Right atrium auricular region (tissue), 2 donors: ENCODE measurements around the gene DGKD. TPM values are rescaled to one million over a fixed set of nuclear protein-coding genes. Genes with fewer than 3 reads are reported as not detected.

Experiments
- DNase-seq: peaks from one replicate; pipeline ENCODE4 v3.0.0-alpha.2; 2019; ENCODE audit warnings: low spot score
- H3K27ac ChIP-seq, 2 donors: fragments of 200-600 bp; sonication (generic); 1 replicate in 1 of 2; 2 replicates in 1 of 2; pipeline ENCODE4 v1.5.1; 2016 to 2019
- H3K27me3 ChIP-seq, 2 donors: fragments of 200-600 bp; sonication (generic); one replicate each; pipeline versions ENCODE4 v1.5.1 to v1.6.0; 2017 to 2019
- H3K36me3 ChIP-seq: fragments of 200-600 bp; sonication (generic); one replicate; pipeline ENCODE4 v1.5.1; 2016
- H3K4me1 ChIP-seq, 2 donors: fragments of 200-600 bp; sonication (generic); one replicate each; pipeline versions ENCODE4 v1.5.1 to v1.6.0; 2017 to 2019
- H3K4me3 ChIP-seq, 2 donors: fragments of 200-600 bp; sonication (generic); 1 replicate in 1 of 2; 2 replicates in 1 of 2; pipeline ENCODE4 v1.5.1; 2017 to 2019; ENCODE audit warnings: mild to moderate bottlenecking in 1 of 2, moderate library complexity in 1 of 2
- H3K9me3 ChIP-seq, 2 donors: fragments of 200-600 bp; sonication (generic); one replicate each; pipeline ENCODE4 v1.5.1; 2019
- total RNA-seq, 2 donors: library from RNA; depleted of rRNA; stranded (reverse); fragments of >200 nt; gene quantifications; one replicate each; pipeline ENCODE4 v1.1.0, GENCODE V29; 2016
- TF ChIP-seq, protein P1 (sequence below), 2 donors: fragments of 200-600 bp; sonication (generic); IDR thresholded peaks; one replicate each; pipeline ENCODE4 v1.5.1; 2019; ENCODE audit warnings: antibody characterized with exemption in 2 of 2

The DGKD gene
- total RNA-seq, 2 donors from 2014 or later = 18.4 to 40.1 TPM

GRCh38 chr2:233408366-233409285 is 54.3 kb downstream of the DGKD start:
- peaks cover 0 to 34% of the 10 kb centered on the region in 2 donors for H3K4me1 ChIP-seq
- H3K36me3 ChIP-seq = no peaks in the 10 kb centered on the region
- peak overlapping the region; percentile 46 to 71 for H3K27ac ChIP-seq
- no peaks in the 10 kb centered on the region for H3K27me3 ChIP-seq
- peak; percentile 52 for DNase-seq
- TF ChIP-seq, protein P1, sequence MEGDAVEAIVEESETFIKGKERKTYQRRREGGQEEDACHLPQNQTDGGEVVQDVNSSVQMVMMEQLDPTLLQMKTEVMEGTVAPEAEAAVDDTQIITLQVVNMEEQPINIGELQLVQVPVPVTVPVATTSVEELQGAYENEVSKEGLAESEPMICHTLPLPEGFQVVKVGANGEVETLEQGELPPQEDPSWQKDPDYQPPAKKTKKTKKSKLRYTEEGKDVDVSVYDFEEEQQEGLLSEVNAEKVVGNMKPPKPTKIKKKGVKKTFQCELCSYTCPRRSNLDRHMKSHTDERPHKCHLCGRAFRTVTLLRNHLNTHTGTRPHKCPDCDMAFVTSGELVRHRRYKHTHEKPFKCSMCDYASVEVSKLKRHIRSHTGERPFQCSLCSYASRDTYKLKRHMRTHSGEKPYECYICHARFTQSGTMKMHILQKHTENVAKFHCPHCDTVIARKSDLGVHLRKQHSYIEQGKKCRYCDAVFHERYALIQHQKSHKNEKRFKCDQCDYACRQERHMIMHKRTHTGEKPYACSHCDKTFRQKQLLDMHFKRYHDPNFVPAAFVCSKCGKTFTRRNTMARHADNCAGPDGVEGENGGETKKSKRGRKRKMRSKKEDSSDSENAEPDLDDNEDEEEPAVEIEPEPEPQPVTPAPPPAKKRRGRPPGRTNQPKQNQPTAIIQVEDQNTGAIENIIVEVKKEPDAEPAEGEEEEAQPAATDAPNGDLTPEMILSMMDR (IDR thresholded peaks at IDR 0.05) = no peak
- H3K9me3 ChIP-seq = peaks cover 0 to 17% of the 10 kb centered on the region in 2 donors
- H3K4me3 ChIP-seq = no peak overlapping the region

DNA sequence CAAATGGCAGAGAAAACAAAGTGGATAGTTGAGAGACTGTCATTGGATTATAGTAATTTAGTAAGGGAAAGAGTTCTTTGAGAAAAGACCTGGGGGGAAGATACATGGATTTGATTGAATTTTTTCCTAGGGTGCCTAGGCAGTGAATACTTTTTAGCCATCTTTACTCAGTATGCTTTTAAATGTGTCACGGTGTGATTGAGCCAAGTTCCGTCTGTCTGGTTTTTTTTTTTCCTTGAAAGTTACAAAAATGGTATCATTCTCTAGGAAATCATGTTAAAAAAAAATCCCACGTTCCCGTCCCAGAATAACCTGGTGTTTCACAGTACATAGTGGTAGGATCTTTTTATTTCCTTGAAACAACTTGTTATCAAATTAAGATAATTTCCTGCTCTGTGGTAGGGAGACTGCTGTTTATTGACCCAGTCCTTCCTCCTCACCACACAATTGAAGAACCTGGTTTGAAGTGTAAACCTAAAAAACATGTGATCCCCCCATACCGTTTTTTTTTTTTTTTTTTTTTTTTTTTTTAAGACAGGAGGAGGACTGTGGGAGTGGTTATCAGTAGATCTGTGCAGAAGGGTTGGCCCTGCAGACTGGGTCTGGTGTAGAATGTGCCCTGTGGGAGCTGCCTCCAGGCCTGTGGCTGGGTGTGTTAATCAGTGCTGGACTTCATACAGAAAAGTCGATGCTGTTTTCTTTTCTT is 55.1 kb downstream of the DGKD start:
- H3K27ac ChIP-seq = peak overlapping the region; percentile 46 to 71
- no peaks in the 10 kb centered on the region for H3K36me3 ChIP-seq
- peaks cover 0 to 17% of the 10 kb centered on the region in 2 donors for H3K9me3 ChIP-seq
- TF ChIP-seq, protein P1 (IDR thresholded peaks at IDR 0.05) = no peak
- peaks cover 0 to 42% of the 10 kb centered on the region in 2 donors for H3K4me1 ChIP-seq
- no peak for DNase-seq
- H3K4me3 ChIP-seq = no peak overlapping the region
- no peaks in the 10 kb centered on the region for H3K27me3 ChIP-seq

DNA sequence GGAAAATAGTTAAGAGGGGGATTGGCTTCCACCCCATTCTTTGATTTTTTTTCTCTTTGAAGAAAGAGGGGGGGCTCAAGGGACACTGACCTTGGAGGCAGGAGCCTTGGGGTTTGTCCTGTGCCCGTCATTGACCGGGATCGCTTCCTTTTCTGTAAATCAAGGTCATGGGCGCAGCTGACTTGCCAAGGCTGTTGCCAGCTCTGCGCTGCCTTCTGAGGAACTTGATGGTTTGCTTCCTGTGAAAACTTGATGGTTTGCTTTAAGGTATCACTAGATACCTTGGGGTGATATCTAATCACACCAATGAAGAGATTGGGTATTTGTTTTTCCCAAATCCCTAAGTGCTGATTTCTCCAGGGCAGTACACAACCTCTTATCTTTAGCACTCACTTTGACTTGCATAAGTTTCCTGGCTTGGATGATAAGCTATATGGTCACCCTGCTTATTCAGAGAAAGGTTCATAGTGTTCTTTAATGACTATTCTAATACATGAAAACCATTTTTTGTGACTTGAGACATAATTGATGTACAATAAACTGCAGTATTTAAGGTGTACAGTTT is 56.0 kb downstream of the DGKD start:
- peaks cover 0 to 50% of the 10 kb centered on the region in 2 donors for H3K4me1 ChIP-seq

GRCh38 chr2:233411162-233411561 is 56.9 kb downstream of the DGKD start:
- no peak for DNase-seq
- Histone ChIP-seq H3K27ac (peak overlapping the region in 1 of 2 donors; percentile 46), H3K4me3 (no peak overlapping the region), H3K4me1 (peaks cover 0 to 54% of the 10 kb centered on the region in 2 donors), H3K9me3 (peaks cover 0 to 17% of the 10 kb centered on the region in 2 donors), H3K27me3 (no peaks in the 10 kb centered on the region), H3K36me3 (no peaks in the 10 kb centered on the region)
- TF ChIP-seq, protein P1 (IDR thresholded peaks at IDR 0.05) = no peak

More for the DNA sequence above, 56.0 kb downstream of the DGKD start:
- no peak for DNase-seq
- Histone ChIP-seq H3K27me3 (no peaks in the 10 kb centered on the region), H3K9me3 (peaks cover 0 to 17% of the 10 kb centered on the region in 2 donors), H3K27ac (peak overlapping the region; percentile 46 to 71), H3K4me3 (no peak overlapping the region), H3K36me3 (no peaks in the 10 kb centered on the region)
- TF ChIP-seq, protein P1 (IDR thresholded peaks at IDR 0.05) = no peak

DNA sequence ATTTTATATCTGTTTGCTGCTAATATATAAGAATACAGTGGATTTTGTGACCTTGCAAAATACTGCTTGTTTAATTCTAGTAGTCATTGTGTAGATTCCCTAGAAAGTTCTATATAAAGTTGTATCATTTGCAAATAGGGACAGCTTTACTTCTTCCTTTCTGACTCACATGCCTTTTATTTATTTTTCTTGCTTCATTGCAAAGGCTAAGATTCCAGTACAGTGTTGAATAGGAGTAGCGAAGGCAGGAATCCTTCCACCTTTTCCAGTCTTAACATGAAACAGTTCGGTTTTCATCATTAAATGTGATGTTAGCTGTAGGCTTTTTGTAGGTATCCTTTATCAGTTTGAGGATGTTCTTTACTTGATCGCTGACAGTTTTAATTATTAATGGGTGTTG is 58.1 kb downstream of the DGKD start:
- H3K4me1 ChIP-seq = peaks cover 0 to 54% of the 10 kb centered on the region in 2 donors
- TF ChIP-seq, protein P1 (IDR thresholded peaks at IDR 0.05) = no peak
- H3K27ac ChIP-seq = no peak overlapping the region

More for the DNA sequence above, 58.1 kb downstream of the DGKD start:
- Histone ChIP-seq H3K9me3 (peaks cover 0 to 17% of the 10 kb centered on the region in 2 donors), H3K36me3 (no peaks in the 10 kb centered on the region), H3K27me3 (no peaks in the 10 kb centered on the region), H3K4me3 (no peak overlapping the region)
- no peak for DNase-seq
